ENCODE data around the gene CLEC1B.
"Not testable (repeated sequence)": the region's sequence is repeated elsewhere in the genome, so short reads cannot be mapped to it uniquely, and the experiment has no call there.

Gene CLEC1B

GRCh38 chr12:9999016-9999415, at the start of gene CLEC1B:
CLEC1B (minus strand) TSS chr12:9999121; CDS start chr12:9999100, 21 bp downstream.
- DNase-seq (ENCODE audit: low read depth): no peak

- DNase-seq (ENCODE audit: low read depth): no peak
Observed at GRCh38 chr12:10048526-10048925, 49.6 kb upstream of the CLEC1B start.

GRCh38 chr12:10042167-10042566, 43.2 kb upstream of the CLEC1B start:
- DNase-seq (ENCODE audit: low read depth): no peak

GRCh38 chr12:10033783-10034545, 35.0 kb upstream of the CLEC1B start:
- peak; percentile 25 for DNase-seq (ENCODE audit: low read depth)

- DNase-seq (ENCODE audit: low read depth): peak; percentile 89
Observed at GRCh38 chr12:10031771-10032175, 32.9 kb upstream of the CLEC1B start.

GRCh38 chr12:10031321-10031720, 32.4 kb upstream of the CLEC1B start:
- DNase-seq (ENCODE audit: low read depth): peak; percentile 43

- DNase-seq (ENCODE audit: low read depth): no peak
Observed at GRCh38 chr12:10030446-10030845, 31.5 kb upstream of the CLEC1B start, which contains the start of gene CLEC9A. CLEC9A (plus strand) TSS chr12:10030682; CDS start chr12:10052688, 22,006 bp downstream.

GRCh38 chr12:10027721-10028120, 28.8 kb upstream of the CLEC1B start:
- peak; percentile 45 for DNase-seq (ENCODE audit: low read depth)

- DNase-seq (ENCODE audit: low read depth): no peak
Observed at GRCh38 chr12:10027311-10027710, 28.4 kb upstream of the CLEC1B start.

GRCh38 chr12:10026666-10027065, 27.7 kb upstream of the CLEC1B start:
- not testable (repeated sequence) for DNase-seq (ENCODE audit: low read depth)

GRCh38 chr12:10025236-10025635, 26.3 kb upstream of the CLEC1B start:
- DNase-seq (ENCODE audit: low read depth): no peak

- DNase-seq (ENCODE audit: low read depth): no peak
Observed at GRCh38 chr12:10021342-10021741, 22.4 kb upstream of the CLEC1B start.

- DNase-seq (ENCODE audit: low read depth): peak; percentile 46
Observed at GRCh38 chr12:10018386-10018785, 19.5 kb upstream of the CLEC1B start.

GRCh38 chr12:10016881-10017280, 18.0 kb upstream of the CLEC1B start:
- peak; percentile 36 for DNase-seq (ENCODE audit: low read depth)

GRCh38 chr12:10015450-10015849, 16.5 kb upstream of the CLEC1B start:
- DNase-seq (ENCODE audit: low read depth): no peak

- DNase-seq (ENCODE audit: low read depth): no peak
Observed at GRCh38 chr12:10012630-10013330, 13.9 kb upstream of the CLEC1B start.

GRCh38 chr12:10001171-10001776, 2.4 kb upstream of the CLEC1B start:
- DNase-seq (ENCODE audit: low read depth): peak; percentile 71

- DNase-seq (ENCODE audit: low read depth): no peak
Observed at GRCh38 chr12:9992296-9992695, 6.6 kb downstream of the CLEC1B start.

- DNase-seq (ENCODE audit: low read depth): no peak
Observed at GRCh38 chr12:9991876-9992275, 7.0 kb downstream of the CLEC1B start.

GRCh38 chr12:9980126-9980525, 18.8 kb downstream of the CLEC1B start:
- DNase-seq (ENCODE audit: low read depth): no peak

- DNase-seq (ENCODE audit: low read depth): peak; percentile 8
Observed at GRCh38 chr12:9977916-9978315, 21.0 kb downstream of the CLEC1B start.

GRCh38 chr12:9976626-9977025, 22.3 kb downstream of the CLEC1B start:
- not testable (repeated sequence) for DNase-seq (ENCODE audit: low read depth)

- no peak for DNase-seq (ENCODE audit: low read depth)
Observed at GRCh38 chr12:9975614-9976013, 23.3 kb downstream of the CLEC1B start.

Data from iris pigment epithelial cell (primary cell).